GM12892 (cell line): ENCODE results near the gene FERMT3.

ENCODE experiments used
- POLR2A ChIP-seq: IDR thresholded peaks from 2 replicates; pipeline ENCODE4 v1.6.1; 2011; ENCODE audit warnings: low read depth, low read length, control low read depth
- TAF1 ChIP-seq: IDR thresholded peaks from 2 replicates; pipeline ENCODE4 v1.6.1; 2011; ENCODE audit warnings: low read depth, mild to moderate bottlenecking, control low read depth, low read length, borderline replicate concordance

GRCh38 chr11:64238076-64238475 lies 31.6 kb downstream of the FERMT3 start:
- TF ChIP-seq POLR2A (no peak), TAF1 (no peak)
